GM23248 (cell line): ENCODE results near the gene GNG5.

Experiments used
- EZH2 ChIP-seq: fragments of 200-600 bp; sonication (generic); IDR thresholded peaks from 2 replicates; pipeline ENCODE4 v1.6.1; 2018; ENCODE audit warnings: antibody characterized with exemption, mild to moderate bottlenecking; ENCODE audit not compliant: insufficient read depth, poor library complexity, severe bottlenecking
- EZH2phosphoT487 ChIP-seq: fragments of 200-600 bp; sonication (generic); IDR thresholded peaks from 2 replicates; pipeline ENCODE4 v1.6.1; 2018; ENCODE audit warnings: antibody characterized with exemption, moderate library complexity, mild to moderate bottlenecking, low read depth; ENCODE audit not compliant: insufficient read depth

DNA sequence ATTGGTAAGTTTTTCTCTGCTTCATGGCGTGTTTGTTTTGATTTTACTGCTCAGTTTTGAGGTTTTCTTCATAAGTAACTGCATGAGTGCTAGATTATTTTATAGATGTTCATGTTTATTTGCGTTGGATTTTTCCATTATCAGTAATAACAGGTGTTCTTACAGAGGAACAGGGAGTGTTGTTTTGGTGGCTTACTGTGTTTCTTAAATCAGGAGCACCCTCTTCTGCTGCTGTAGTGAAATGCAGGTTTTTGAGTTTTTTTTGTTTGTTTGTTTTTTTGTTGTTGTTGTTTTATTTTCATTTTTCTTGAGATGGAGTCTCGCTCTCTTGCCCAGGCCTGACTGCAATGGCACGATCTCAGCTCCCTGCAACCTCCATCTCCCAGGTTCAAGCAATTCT is 35.3 kb upstream of the GNG5 start:
- TF ChIP-seq EZH2 (no peak), EZH2phosphoT487 (no peak)
